Esophagus squamous epithelium (tissue), 5 donors: ENCODE data around the gene FCRL4. TPM values are rescaled to one million over a fixed set of nuclear protein-coding genes. Genes with fewer than 3 reads are reported as not detected.

Source experiments
- DNase-seq: peaks from one replicate; lab custom pipeline; 2025; lab: John Stamatoyannopoulos, UW
- H3K27ac ChIP-seq, 4 donors: fragments of 200-600 bp; sonication (generic); one replicate each; pipeline ENCODE4 v1.5.1; 2016 to 2019; ENCODE audit warnings: mild to moderate bottlenecking in 1 of 4
- H3K27me3 ChIP-seq, 4 donors: fragments of 200-600 bp; sonication (generic); 1 replicate in 3 of 4; 2 replicates in 1 of 4; pipeline versions ENCODE4 v1.5.1 to v1.6.0; 2017 to 2021; ENCODE audit warnings: antibody characterized with exemption in 1 of 4
- H3K36me3 ChIP-seq, 3 donors: fragments of 200-600 bp; sonication (generic); one replicate each; pipeline ENCODE4 v1.5.1; 2016 to 2019
- H3K4me1 ChIP-seq, 3 donors: fragments of 200-600 bp; sonication (generic); one replicate each; pipeline ENCODE4 v1.5.1; 2017 to 2019
- H3K4me3 ChIP-seq, 4 donors: fragments of 200-600 bp; sonication (generic); 1 replicate in 3 of 4; 2 replicates in 1 of 4; pipeline ENCODE4 v1.5.1; 2016 to 2019; ENCODE audit warnings: mild to moderate bottlenecking in 2 of 4, moderate library complexity in 1 of 4
- H3K9me3 ChIP-seq, 3 donors: fragments of 200-600 bp; sonication (generic); one replicate each; pipeline ENCODE4 v1.5.1; 2016 to 2019
- CTCF ChIP-seq, 6 experiments: fragments of 450-650 bp in 4 of 6; fragments of 200-600 bp in 2 of 6; sonication (generic) in 2 of 6; IDR thresholded peaks; one replicate each; pipeline ENCODE4 v1.5.1; 2016 to 2019; ENCODE audit warnings: antibody characterized with exemption in 6 of 6, mild to moderate bottlenecking in 4 of 6, moderate library complexity in 4 of 6
- POLR2A ChIP-seq, 4 donors: fragments of 450-650 bp; IDR thresholded peaks; one replicate each; pipeline ENCODE4 v1.6.1; 2017; ENCODE audit warnings: antibody characterized with exemption in 4 of 4, mild to moderate bottlenecking in 4 of 4, moderate library complexity in 3 of 4
- WGBS, 2 donors: methylation state at CpG; one replicate each; pipeline ENCODE4 v1.1.5; 2018; 5-methylcytosine and 5-hydroxymethylcytosine counted together
- intact Hi-C: fragments of 100-400 bp; cut with DNase I; formaldehyde crosslinking; loops from one replicate; pipeline ENCODE4 v1.15.0; 2022
- total RNA-seq, 4 donors: library from RNA; depleted of rRNA; stranded (reverse); fragments of >200 nt; gene quantifications; one replicate each; pipeline ENCODE4 v1.1.0, GENCODE V29; 2016
- donor health status: DM: yes; HTN: yes; CAD: no.

The FCRL4 gene
- total RNA-seq, 4 donors from 2014 or later: not detected

- intact Hi-C loops: no loop called here
Measured at GRCh38 chr1:157596384-157596783, 1.5 kb downstream of the FCRL4 start.

GRCh38 chr1:157595356-157595755 is 2.5 kb downstream of the FCRL4 start:
- intact Hi-C loops: no loop called here
- no peak overlapping the region for H3K27ac ChIP-seq
- H3K9me3 ChIP-seq: no peaks in the 10 kb centered on the region
- no peaks in the 10 kb centered on the region for H3K36me3 ChIP-seq
- no peak overlapping the region for H3K4me3 ChIP-seq
- DNase-seq: no peak
- WGBS, 2 donors: 27 to 57% methylated on average over 2 of the region's 2 CpGs
- TF ChIP-seq CTCF (IDR thresholded peaks at IDR 0.05) (no peak), POLR2A (IDR thresholded peaks at IDR 0.05) (no peak)
- H3K27me3 ChIP-seq: peaks cover 0 to 10% (median 0%) of the 10 kb centered on the region in 4 donors
- no peaks in the 10 kb centered on the region for H3K4me1 ChIP-seq

More at GRCh38 chr1:157596384-157596783, 1.5 kb downstream of the FCRL4 start:
- Histone ChIP-seq H3K27ac (no peak overlapping the region), H3K9me3 (no peaks in the 10 kb centered on the region), H3K4me1 (no peaks in the 10 kb centered on the region), H3K27me3 (peaks cover 0 to 3% (median 0%) of the 10 kb centered on the region in 4 donors), H3K4me3 (no peak overlapping the region), H3K36me3 (no peaks in the 10 kb centered on the region)
- WGBS, 2 donors: 71 to 79% methylated on average over 6 of the region's 6 CpGs
- no peak for TF ChIP-seq CTCF (IDR thresholded peaks at IDR 0.05)
- TF ChIP-seq POLR2A (IDR thresholded peaks at IDR 0.05): no peak
- no peak for DNase-seq

- peaks cover 0 to 57% (median 0%) of the 10 kb centered on the region in 4 donors for H3K27me3 ChIP-seq
- no peak for DNase-seq
Measured at GRCh38 chr1:157585984-157586383, 11.9 kb downstream of the FCRL4 start.

GRCh38 chr1:157584503-157584902 is 13.4 kb downstream of the FCRL4 start:
- TF ChIP-seq CTCF (IDR thresholded peaks at IDR 0.05) (no peak), POLR2A (IDR thresholded peaks at IDR 0.05) (no peak)
- intact Hi-C loops: no loop called here
- H3K36me3 ChIP-seq: no peaks in the 10 kb centered on the region
- 88 to 89% methylated on average over 3 of the region's 3 CpGs for WGBS, 2 donors
- no peak for DNase-seq
- H3K4me3 ChIP-seq: no peak overlapping the region
- no peaks in the 10 kb centered on the region for H3K4me1 ChIP-seq
- no peak overlapping the region for H3K27ac ChIP-seq
- H3K9me3 ChIP-seq: peaks cover 0 to 10% (median 0%) of the 10 kb centered on the region in 3 donors
- H3K27me3 ChIP-seq: peaks cover 0 to 52% (median 0%) of the 10 kb centered on the region in 4 donors

More at GRCh38 chr1:157585984-157586383, 11.9 kb downstream of the FCRL4 start:
- H3K4me3 ChIP-seq: no peak overlapping the region
- 51 to 75% methylated on average over 2 to 3 of the region's 4 CpGs for WGBS, 2 donors
- no peaks in the 10 kb centered on the region for H3K36me3 ChIP-seq
- intact Hi-C loops: no loop called here
- no peaks in the 10 kb centered on the region for H3K4me1 ChIP-seq
- H3K27ac ChIP-seq: no peak overlapping the region
- H3K9me3 ChIP-seq: peaks cover 0 to 10% (median 0%) of the 10 kb centered on the region in 3 donors
- no peak for TF ChIP-seq POLR2A (IDR thresholded peaks at IDR 0.05)
- no peak for TF ChIP-seq CTCF (IDR thresholded peaks at IDR 0.05)

- Histone ChIP-seq H3K4me3 (no peak overlapping the region), H3K27me3 (peaks cover 0 to 27% (median 0%) of the 10 kb centered on the region in 4 donors), H3K9me3 (peaks cover 0 to 10% (median 0%) of the 10 kb centered on the region in 3 donors), H3K36me3 (no peaks in the 10 kb centered on the region), H3K4me1 (no peaks in the 10 kb centered on the region), H3K27ac (no peak overlapping the region)
- intact Hi-C loops: no loop called here
- no peak for DNase-seq
- 56 to 83% methylated on average over 1 of the region's 1 CpG for WGBS, 2 donors
- TF ChIP-seq POLR2A (IDR thresholded peaks at IDR 0.05): no peak
- no peak for TF ChIP-seq CTCF (IDR thresholded peaks at IDR 0.05)
Measured at GRCh38 chr1:157580828-157581210, 17.1 kb downstream of the FCRL4 start.
